ENCODE results near the gene MARCHF2. TPM values are rescaled to one million over a fixed set of nuclear protein-coding genes. Genes with fewer than 3 reads are reported as not detected.

Gene MARCHF2
- total RNA-seq, 1 donor from 2014 or later = 30.9 TPM

DNA sequence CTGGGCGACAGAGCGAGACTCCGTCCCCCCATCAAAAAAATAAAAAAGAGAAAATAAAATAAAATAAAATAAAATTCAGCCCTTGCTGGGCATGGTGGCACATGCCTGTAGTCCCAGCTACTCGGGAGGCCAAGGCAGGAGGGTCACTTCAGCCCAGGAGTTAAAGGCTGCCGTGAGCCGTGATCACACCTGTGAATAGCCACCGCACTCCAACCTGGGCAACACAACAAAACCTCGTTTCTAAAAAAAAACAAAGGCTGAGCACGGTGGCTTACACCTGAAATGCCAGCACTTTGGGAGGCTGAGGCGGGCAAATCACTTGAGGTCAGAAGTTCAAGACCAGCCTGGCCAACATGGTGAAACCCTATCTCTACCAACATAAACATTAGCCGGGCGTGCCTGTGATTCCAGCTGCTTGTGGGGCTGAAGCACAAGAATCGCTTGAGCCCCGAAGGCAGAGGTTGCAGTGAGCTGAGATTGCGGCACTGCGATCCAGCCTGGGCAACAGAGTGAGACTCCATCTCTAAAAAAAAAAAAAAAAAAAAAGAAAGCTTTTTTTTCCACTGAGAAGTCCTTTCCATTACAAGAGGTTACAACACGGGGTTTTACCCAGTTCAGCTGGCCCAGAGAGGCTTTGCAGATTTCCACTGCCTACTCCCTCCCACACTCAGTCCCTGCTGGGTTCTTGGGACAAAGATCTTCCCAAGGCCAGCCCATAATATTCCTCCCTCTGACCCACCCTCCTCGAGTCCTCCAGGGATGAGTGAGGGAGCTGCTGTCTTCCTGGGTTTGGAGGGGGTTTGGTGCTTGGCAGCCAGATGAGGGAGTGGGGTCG is 42.7 kb upstream of the MARCHF2 start:
- H3K4me1 ChIP-seq (ENCODE audit: insufficient read depth, low read length) = peaks cover 9% of the 10 kb centered on the region
- Mint-ChIP-seq H3K27me3 (ENCODE audit: low read depth, unreplicated experiment) (no peaks in the 10 kb centered on the region), H3K4me3 (ENCODE audit: unreplicated experiment) (no peak overlapping the region), H3K27ac (ENCODE audit: unreplicated experiment) (peak overlapping the region; percentile 34), H3K9me3 (ENCODE audit: unreplicated experiment) (peaks cover 2% of the 10 kb centered on the region), H3K36me3 (ENCODE audit: low read depth, unreplicated experiment) (peaks cover 35% of the 10 kb centered on the region), H3K4me1 (ENCODE audit: low read depth, unreplicated experiment) (peaks cover 19% of the 10 kb centered on the region)
- no peaks in the 10 kb centered on the region for H3K79me2 ChIP-seq (ENCODE audit: insufficient read depth, low read length)
- no peak overlapping the region for H3K4me3 ChIP-seq (ENCODE audit: insufficient read depth, low read depth, low read length)
- H3K27ac ChIP-seq (ENCODE audit: low read depth, low read length) = no peak overlapping the region
- no peak for FAIRE-seq
- TF ChIP-seq, protein P1, sequence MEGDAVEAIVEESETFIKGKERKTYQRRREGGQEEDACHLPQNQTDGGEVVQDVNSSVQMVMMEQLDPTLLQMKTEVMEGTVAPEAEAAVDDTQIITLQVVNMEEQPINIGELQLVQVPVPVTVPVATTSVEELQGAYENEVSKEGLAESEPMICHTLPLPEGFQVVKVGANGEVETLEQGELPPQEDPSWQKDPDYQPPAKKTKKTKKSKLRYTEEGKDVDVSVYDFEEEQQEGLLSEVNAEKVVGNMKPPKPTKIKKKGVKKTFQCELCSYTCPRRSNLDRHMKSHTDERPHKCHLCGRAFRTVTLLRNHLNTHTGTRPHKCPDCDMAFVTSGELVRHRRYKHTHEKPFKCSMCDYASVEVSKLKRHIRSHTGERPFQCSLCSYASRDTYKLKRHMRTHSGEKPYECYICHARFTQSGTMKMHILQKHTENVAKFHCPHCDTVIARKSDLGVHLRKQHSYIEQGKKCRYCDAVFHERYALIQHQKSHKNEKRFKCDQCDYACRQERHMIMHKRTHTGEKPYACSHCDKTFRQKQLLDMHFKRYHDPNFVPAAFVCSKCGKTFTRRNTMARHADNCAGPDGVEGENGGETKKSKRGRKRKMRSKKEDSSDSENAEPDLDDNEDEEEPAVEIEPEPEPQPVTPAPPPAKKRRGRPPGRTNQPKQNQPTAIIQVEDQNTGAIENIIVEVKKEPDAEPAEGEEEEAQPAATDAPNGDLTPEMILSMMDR (IDR thresholded peaks at IDR 0.05; ENCODE audit: insufficient read depth, low read depth, low read length) = no peak
- no peak for TF ChIP-seq EZH2 (IDR thresholded peaks at IDR 0.05; ENCODE audit: insufficient read depth, low read length)
- no peak overlapping the region for H3K4me2 ChIP-seq (ENCODE audit: low read length)
- no peak for DNase-seq (ENCODE audit: low read depth)
- no peaks in the 10 kb centered on the region for H3K36me3 ChIP-seq (ENCODE audit: insufficient read depth, low read length)
- H3K9ac ChIP-seq (ENCODE audit: low read length) = no peak overlapping the region
- H3K27me3 ChIP-seq (ENCODE audit: insufficient read depth, low read length) = peaks cover 6% of the 10 kb centered on the region
- peaks cover 23% of the 10 kb centered on the region for H4K20me1 ChIP-seq (ENCODE audit: insufficient read depth, low read length)
- H3K9me3 ChIP-seq (ENCODE audit: insufficient read depth, low read depth, low read length) = no peaks in the 10 kb centered on the region
- H2AFZ ChIP-seq (ENCODE audit: low read depth, low read length) = no peak overlapping the region

DNA sequence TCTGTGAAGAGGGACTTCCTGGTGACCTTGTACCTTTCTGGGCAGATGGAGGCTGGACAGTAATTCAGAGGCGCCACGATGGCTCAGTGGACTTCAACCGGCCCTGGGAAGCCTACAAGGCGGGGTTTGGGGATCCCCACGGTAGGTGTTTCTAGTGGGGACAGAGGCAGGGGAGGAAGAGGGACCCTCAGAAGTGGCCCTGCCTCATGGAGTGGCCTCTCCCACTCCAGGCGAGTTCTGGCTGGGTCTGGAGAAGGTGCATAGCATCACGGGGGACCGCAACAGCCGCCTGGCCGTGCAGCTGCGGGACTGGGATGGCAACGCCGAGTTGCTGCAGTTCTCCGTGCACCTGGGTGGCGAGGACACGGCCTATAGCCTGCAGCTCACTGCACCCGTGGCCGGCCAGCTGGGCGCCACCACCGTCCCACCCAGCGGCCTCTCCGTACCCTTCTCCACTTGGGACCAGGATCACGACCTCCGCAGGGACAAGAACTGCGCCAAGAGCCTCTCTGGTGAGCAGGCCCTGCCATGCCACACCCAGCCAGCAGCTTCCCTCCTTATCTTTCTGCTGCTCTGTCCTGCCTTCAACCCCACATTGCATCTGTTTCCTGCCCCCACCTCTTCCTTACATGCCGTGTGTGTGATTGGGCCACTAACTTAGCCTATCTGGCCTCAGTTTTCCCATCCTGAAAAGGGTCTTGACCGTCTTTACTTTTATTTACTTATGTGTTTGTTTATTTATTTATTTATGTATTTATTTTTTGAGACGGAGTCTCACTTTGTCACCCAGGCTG is 41.9 kb upstream of the MARCHF2 start:
- FAIRE-seq = no peak
- Histone ChIP-seq H3K9ac (ENCODE audit: low read length) (no peak overlapping the region), H3K4me2 (ENCODE audit: low read length) (no peak overlapping the region), H3K4me1 (ENCODE audit: insufficient read depth, low read length) (peaks cover 9% of the 10 kb centered on the region), H3K79me2 (ENCODE audit: insufficient read depth, low read length) (no peaks in the 10 kb centered on the region), H3K9me3 (ENCODE audit: insufficient read depth, low read depth, low read length) (no peaks in the 10 kb centered on the region), H3K4me3 (ENCODE audit: insufficient read depth, low read depth, low read length) (no peak overlapping the region), H3K36me3 (ENCODE audit: insufficient read depth, low read length) (no peaks in the 10 kb centered on the region), H2AFZ (ENCODE audit: low read depth, low read length) (no peak overlapping the region), H4K20me1 (ENCODE audit: insufficient read depth, low read length) (peaks cover 15% of the 10 kb centered on the region), H3K27ac (ENCODE audit: low read depth, low read length) (no peak overlapping the region), H3K27me3 (ENCODE audit: insufficient read depth, low read length) (peaks cover 5% of the 10 kb centered on the region)
- DNase-seq (ENCODE audit: low read depth) = no peak
- TF ChIP-seq, protein P1 (IDR thresholded peaks at IDR 0.05; ENCODE audit: insufficient read depth, low read depth, low read length) = no peak
- TF ChIP-seq EZH2 (IDR thresholded peaks at IDR 0.05; ENCODE audit: insufficient read depth, low read length) = no peak
- Mint-ChIP-seq H3K4me1 (ENCODE audit: low read depth, unreplicated experiment) (peaks cover 15% of the 10 kb centered on the region), H3K27ac (ENCODE audit: unreplicated experiment) (peak overlapping the region; percentile 34), H3K4me3 (ENCODE audit: unreplicated experiment) (no peak overlapping the region), H3K27me3 (ENCODE audit: low read depth, unreplicated experiment) (no peaks in the 10 kb centered on the region), H3K36me3 (ENCODE audit: low read depth, unreplicated experiment) (peaks cover 30% of the 10 kb centered on the region), H3K9me3 (ENCODE audit: unreplicated experiment) (peaks cover 2% of the 10 kb centered on the region)

Data from astrocyte (in vitro differentiated cells and primary cell).